ENCODE data around the gene COL8A1.

The COL8A1 gene

GRCh38 chr3:99833617-99834205 lies 195.3 kb downstream of the COL8A1 start:
- Histone ChIP-seq H3K36me3 (ENCODE audit: low read length) (no peaks in the 10 kb centered on the region), H3K79me2 (ENCODE audit: insufficient read depth, low read length) (peaks cover 68% of the 10 kb centered on the region), H3K4me2 (ENCODE audit: low read depth, low read length, poor library complexity, severe bottlenecking) (no peak overlapping the region), H4K20me1 (ENCODE audit: low read depth, low read length) (peaks cover 12% of the 10 kb centered on the region; the same call in 1 of the 2 replicates), H3K27me3 (ENCODE audit: low read length) (no peaks in the 10 kb centered on the region), H3K4me3 (ENCODE audit: insufficient read depth, low read length, poor library complexity, severe bottlenecking) (no peak overlapping the region), H3K27ac (ENCODE audit: low read depth, low read length) (no peak overlapping the region), H2AFZ (ENCODE audit: low read depth, low read length, severe bottlenecking) (no peak overlapping the region), H3F3A (ENCODE audit: insufficient read depth) (no peaks in the 10 kb centered on the region), H3K9me3 (ENCODE audit: insufficient read depth, low read length) (no peaks in the 10 kb centered on the region), H3K9ac (ENCODE audit: low read length) (no peak overlapping the region), H3K9me2 (replicated peaks; ENCODE audit: insufficient read depth, low read length) (no peaks in the 10 kb centered on the region)
- TF ChIP-seq CTCF (IDR thresholded peaks at IDR 0.05; ENCODE audit: insufficient read depth, low read length, poor library complexity, severe bottlenecking) (no peak), EZH2phosphoT487 (conservative IDR thresholded peaks at IDR 0.05; ENCODE audit: low read length) (no peak)

DNA sequence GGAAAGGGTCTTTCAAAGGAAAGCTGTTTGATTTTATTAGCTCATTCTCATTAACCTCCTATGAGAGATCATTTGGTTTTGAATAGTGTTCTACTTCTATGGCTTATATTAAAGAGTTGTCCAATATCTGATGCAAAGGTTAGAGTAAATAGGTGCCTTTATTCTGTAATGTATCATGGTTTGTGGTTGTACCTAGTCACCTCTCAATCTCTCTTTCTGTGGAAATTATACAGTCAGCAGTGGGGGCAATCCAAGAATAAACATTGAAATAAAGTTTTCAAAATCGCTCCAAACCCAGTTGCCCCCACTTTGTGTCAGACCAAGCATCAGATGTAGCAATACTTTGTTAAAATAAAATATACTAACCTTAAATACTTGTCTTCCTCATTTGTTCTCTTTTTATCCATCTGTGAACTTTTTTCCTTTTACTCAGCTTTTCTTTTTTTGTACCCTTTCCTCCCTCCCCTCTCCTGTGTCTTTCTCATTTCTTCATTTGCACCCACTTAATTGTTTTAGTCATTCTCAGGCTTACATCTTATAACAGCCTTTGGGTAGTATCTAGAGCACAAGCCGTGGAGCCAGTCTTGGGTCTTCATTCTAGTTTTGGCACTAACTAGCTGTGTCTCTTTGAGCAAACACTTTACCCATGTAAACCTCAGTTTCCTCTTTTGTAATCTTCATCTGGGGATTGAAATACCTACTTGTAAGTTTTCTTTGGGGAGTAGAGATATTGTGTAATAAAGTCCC lies 196.0 kb downstream of the COL8A1 start:
- Histone ChIP-seq H3K4me3 (ENCODE audit: insufficient read depth, low read length, poor library complexity, severe bottlenecking) (no peak overlapping the region), H3K9ac (ENCODE audit: low read length) (no peak overlapping the region), H2AFZ (ENCODE audit: low read depth, low read length, severe bottlenecking) (no peak overlapping the region), H3K9me2 (replicated peaks; ENCODE audit: insufficient read depth, low read length) (no peaks in the 10 kb centered on the region), H3K27ac (ENCODE audit: low read depth, low read length) (no peak overlapping the region), H4K20me1 (ENCODE audit: low read depth, low read length) (peaks cover 12% of the 10 kb centered on the region; the same call in 1 of the 2 replicates), H3K27me3 (ENCODE audit: low read length) (no peaks in the 10 kb centered on the region), H3K9me3 (ENCODE audit: insufficient read depth, low read length) (no peaks in the 10 kb centered on the region), H3K4me2 (ENCODE audit: low read depth, low read length, poor library complexity, severe bottlenecking) (no peak overlapping the region), H3F3A (ENCODE audit: insufficient read depth) (no peaks in the 10 kb centered on the region), H3K36me3 (ENCODE audit: low read length) (no peaks in the 10 kb centered on the region), H3K79me2 (ENCODE audit: insufficient read depth, low read length) (peaks cover 62% of the 10 kb centered on the region)
- TF ChIP-seq CTCF (IDR thresholded peaks at IDR 0.05; ENCODE audit: insufficient read depth, low read length, poor library complexity, severe bottlenecking) (no peak), EZH2phosphoT487 (conservative IDR thresholded peaks at IDR 0.05; ENCODE audit: low read length) (no peak)

GRCh38 chr3:99836681-99837080 lies 198.3 kb downstream of the COL8A1 start:
- Histone ChIP-seq H3K79me2 (ENCODE audit: insufficient read depth, low read length) (peaks cover 49% of the 10 kb centered on the region; the same call in 1 of the 2 replicates), H3K27ac (ENCODE audit: low read depth, low read length) (no peak overlapping the region), H4K20me1 (ENCODE audit: low read depth, low read length) (peaks cover 13% of the 10 kb centered on the region; the same call in 1 of the 2 replicates), H3F3A (ENCODE audit: insufficient read depth) (no peaks in the 10 kb centered on the region), H3K9me2 (replicated peaks; ENCODE audit: insufficient read depth, low read length) (no peaks in the 10 kb centered on the region), H2AFZ (ENCODE audit: low read depth, low read length, severe bottlenecking) (no peak overlapping the region), H3K4me3 (ENCODE audit: insufficient read depth, low read length, poor library complexity, severe bottlenecking) (no peak overlapping the region), H3K36me3 (ENCODE audit: low read length) (no peaks in the 10 kb centered on the region), H3K27me3 (ENCODE audit: low read length) (no peaks in the 10 kb centered on the region), H3K9ac (ENCODE audit: low read length) (no peak overlapping the region), H3K9me3 (ENCODE audit: insufficient read depth, low read length) (no peaks in the 10 kb centered on the region), H3K4me2 (ENCODE audit: low read depth, low read length, poor library complexity, severe bottlenecking) (no peak overlapping the region)
- TF ChIP-seq EZH2phosphoT487 (conservative IDR thresholded peaks at IDR 0.05; ENCODE audit: low read length): no peak
- no peak for TF ChIP-seq CTCF (IDR thresholded peaks at IDR 0.05; ENCODE audit: insufficient read depth, low read length, poor library complexity, severe bottlenecking)

Measured in SU-DHL-6 (cell line).